Measurements from ENCODE around the gene HTR3D. TPM values are rescaled to one million over a fixed set of nuclear protein-coding genes. Genes with fewer than 3 reads are reported as not detected.

Gene HTR3D
- total and polyA plus RNA-seq, 2 donors (not counting 1 experiment from before 2014, with no cell fraction given): not detected

GRCh38 chr3:183984127-183984740 is 47.3 kb upstream of the HTR3D start:
- Mint-ChIP-seq H3K4me1 (no peaks in the 10 kb centered on the region), H3K27ac (no peak overlapping the region), H3K4me3 (no peak overlapping the region), H3K9me3 (ENCODE audit: insufficient read depth) (no peaks in the 10 kb centered on the region), H3K27me3 (no peaks in the 10 kb centered on the region)
- Histone ChIP-seq H3K79me2 (ENCODE audit: control insufficient read depth, insufficient read depth, low read length) (no peaks in the 10 kb centered on the region), H3K9me3 (ENCODE audit: control extremely low read depth in 1 of 3, control insufficient read depth in 2 of 3, insufficient read depth in 1 of 3, low read length in 2 of 3) (no peaks in the 10 kb centered on the region), H3K4me2 (replicated peaks; ENCODE audit: low read depth, low read length, poor library complexity, severe bottlenecking) (no peak overlapping the region), H3K4me3 (ENCODE audit: control extremely low read depth in 1 of 5, extremely low read depth in 1 of 5, insufficient read depth in 1 of 5, low read depth in 2 of 5, low read length in 4 of 5) (no peak overlapping the region), H4K20me1 (ENCODE audit: control insufficient read depth, insufficient read depth, low read length, poor library complexity, severe bottlenecking) (no peaks in the 10 kb centered on the region), H3K9ac (ENCODE audit: low read length) (no peak overlapping the region), H2AFZ (ENCODE audit: insufficient read depth, low read depth, low read length, poor library complexity, severe bottlenecking) (no peak overlapping the region), H3K4me1 (ENCODE audit: control insufficient read depth in 2 of 2, insufficient read depth in 2 of 2, low read length in 2 of 2) (no peaks in the 10 kb centered on the region), H3K27ac (ENCODE audit: low read length in 2 of 2) (no peak overlapping the region), H3K27me3 (replicated peaks in 1 of 4; ENCODE audit: control extremely low read depth in 1 of 4, control insufficient read depth in 3 of 4, insufficient read depth in 4 of 4, low read length in 3 of 4) (no peaks in the 10 kb centered on the region), H3K36me3 (replicated peaks in 1 of 2; ENCODE audit: control extremely low read depth in 1 of 2, control insufficient read depth in 1 of 2, extremely low read depth in 1 of 2, insufficient read depth in 2 of 2, low read length in 1 of 2) (peaks cover 2 to 24% of the 10 kb centered on the region in 2 experiments)
- DNase-seq (no peak), ATAC-seq (ENCODE audit: low read depth) (no peak)
- WGBS (ENCODE audit: insufficient coverage): 92% methylated on average over 3 of the region's 4 CpGs
- TF ChIP-seq EZH2 (IDR thresholded peaks at IDR 0.05; ENCODE audit: borderline replicate concordance, insufficient read depth, low read depth, low read length, poor library complexity, severe bottlenecking): no peak
- TF ChIP-seq CTCF (IDR thresholded peaks at IDR 0.05): no peak
- ChIA-PET POLR2A (no interaction called here), CTCF (no interaction called here)
- intact Hi-C loops (cut with micrococcal nuclease): no loop called here

GRCh38 chr3:183984749-183985729 is 46.5 kb upstream of the HTR3D start:
- Mint-ChIP-seq H3K4me1 (no peaks in the 10 kb centered on the region), H3K27ac (no peak overlapping the region), H3K4me3 (no peak overlapping the region), H3K27me3 (no peaks in the 10 kb centered on the region), H3K9me3 (ENCODE audit: insufficient read depth) (no peaks in the 10 kb centered on the region)
- Histone ChIP-seq H3K36me3 (replicated peaks in 1 of 2; ENCODE audit: control extremely low read depth in 1 of 2, control insufficient read depth in 1 of 2, extremely low read depth in 1 of 2, insufficient read depth in 2 of 2, low read length in 1 of 2) (peaks cover 3 to 24% of the 10 kb centered on the region in 2 experiments), H3K9ac (ENCODE audit: low read length) (no peak overlapping the region), H3K9me3 (ENCODE audit: control extremely low read depth in 1 of 3, control insufficient read depth in 2 of 3, insufficient read depth in 1 of 3, low read length in 2 of 3) (no peaks in the 10 kb centered on the region), H3K4me1 (ENCODE audit: control insufficient read depth in 2 of 2, insufficient read depth in 2 of 2, low read length in 2 of 2) (no peaks in the 10 kb centered on the region), H3K79me2 (ENCODE audit: control insufficient read depth, insufficient read depth, low read length) (no peaks in the 10 kb centered on the region), H3K4me3 (ENCODE audit: control extremely low read depth in 1 of 5, extremely low read depth in 1 of 5, insufficient read depth in 1 of 5, low read depth in 2 of 5, low read length in 4 of 5) (no peak overlapping the region), H3K27me3 (replicated peaks in 1 of 4; ENCODE audit: control extremely low read depth in 1 of 4, control insufficient read depth in 3 of 4, insufficient read depth in 4 of 4, low read length in 3 of 4) (no peaks in the 10 kb centered on the region), H4K20me1 (ENCODE audit: control insufficient read depth, insufficient read depth, low read length, poor library complexity, severe bottlenecking) (no peaks in the 10 kb centered on the region), H3K4me2 (replicated peaks; ENCODE audit: low read depth, low read length, poor library complexity, severe bottlenecking) (no peak overlapping the region), H2AFZ (ENCODE audit: insufficient read depth, low read depth, low read length, poor library complexity, severe bottlenecking) (no peak overlapping the region), H3K27ac (ENCODE audit: low read length in 2 of 2) (no peak overlapping the region)
- no peak for ATAC-seq (ENCODE audit: low read depth)
- CTCF ChIA-PET: no interaction called here
- intact Hi-C loops (cut with micrococcal nuclease): no loop called here
- POLR2A ChIA-PET: no interaction called here
- no peak for DNase-seq
- TF ChIP-seq EZH2 (IDR thresholded peaks at IDR 0.05; ENCODE audit: borderline replicate concordance, insufficient read depth, low read depth, low read length, poor library complexity, severe bottlenecking) (no peak), CTCF (IDR thresholded peaks at IDR 0.05) (no peak)
- WGBS (ENCODE audit: insufficient coverage): 90% methylated on average over 6 of the region's 11 CpGs

Data from B cell (primary cell).